Measurements from ENCODE around the gene FOXP1.

FOXP1 gene

GRCh38 chr3:71488391-71488809, 95.1 kb downstream of the FOXP1 start:
- no peak for TF ChIP-seq CTCF (conservative IDR thresholded peaks at IDR 0.05; ENCODE audit: control insufficient read depth, insufficient read depth, low read depth, low read length)
- no peak overlapping the region for H3K4me3 ChIP-seq (ENCODE audit: control insufficient read depth, low read depth, low read length)
- DNase-seq (ENCODE audit: low read depth) = no peak

- TF ChIP-seq CTCF (conservative IDR thresholded peaks at IDR 0.05; ENCODE audit: control insufficient read depth, insufficient read depth, low read depth, low read length) = no peak
- H3K4me3 ChIP-seq (ENCODE audit: control insufficient read depth, low read depth, low read length) = no peak overlapping the region
- DNase-seq (ENCODE audit: low read depth) = no peak
These were observed 96.1 kb downstream of the FOXP1 start for GRCh38 chr3:71487418-71487817.

- H3K4me3 ChIP-seq (ENCODE audit: control insufficient read depth, low read depth, low read length) = no peak overlapping the region
- no peak for TF ChIP-seq CTCF (conservative IDR thresholded peaks at IDR 0.05; ENCODE audit: control insufficient read depth, insufficient read depth, low read depth, low read length)
- no peak for DNase-seq (ENCODE audit: low read depth)
These were observed 96.7 kb downstream of the FOXP1 start for GRCh38 chr3:71486831-71487230.

- no peak for DNase-seq (ENCODE audit: low read depth)
- TF ChIP-seq CTCF (conservative IDR thresholded peaks at IDR 0.05; ENCODE audit: control insufficient read depth, insufficient read depth, low read depth, low read length) = no peak
- no peak overlapping the region for H3K4me3 ChIP-seq (ENCODE audit: control insufficient read depth, low read depth, low read length)
These were observed 97.6 kb downstream of the FOXP1 start for GRCh38 chr3:71485896-71486295.

GRCh38 chr3:71484452-71484851, 99.1 kb downstream of the FOXP1 start:
- TF ChIP-seq CTCF (conservative IDR thresholded peaks at IDR 0.05; ENCODE audit: control insufficient read depth, insufficient read depth, low read depth, low read length) = no peak
- no peak overlapping the region for H3K4me3 ChIP-seq (ENCODE audit: control insufficient read depth, low read depth, low read length)
- DNase-seq (ENCODE audit: low read depth) = no peak

- H3K4me3 ChIP-seq (ENCODE audit: control insufficient read depth, low read depth, low read length) = no peak overlapping the region
- no peak for TF ChIP-seq CTCF (conservative IDR thresholded peaks at IDR 0.05; ENCODE audit: control insufficient read depth, insufficient read depth, low read depth, low read length)
- DNase-seq (ENCODE audit: low read depth) = no peak
These were observed 99.5 kb downstream of the FOXP1 start for GRCh38 chr3:71484047-71484446.

GRCh38 chr3:71482771-71483170, 100.8 kb downstream of the FOXP1 start:
- DNase-seq (ENCODE audit: low read depth) = no peak
- no peak for TF ChIP-seq CTCF (conservative IDR thresholded peaks at IDR 0.05; ENCODE audit: control insufficient read depth, insufficient read depth, low read depth, low read length)
- no peak overlapping the region for H3K4me3 ChIP-seq (ENCODE audit: control insufficient read depth, low read depth, low read length)
